HEK293 (cell line): Measurements from ENCODE around the gene RIN1.

Experiments used
- CTCF ChIA-PET: fragments of 350-600 bp; formaldehyde crosslinking; extraction: SDS; loops from one replicate; lab custom pipeline; 2021; ENCODE audit warnings: antibody characterized with exemption; lab: Yijun Ruan, JAX
- POLR2A ChIA-PET: fragments of 300-600 bp; formaldehyde crosslinking; extraction: SDS; loops from one replicate; lab custom pipeline; 2020; ENCODE audit warnings: antibody characterized with exemption, inconsistent platforms; lab: Yijun Ruan, JAX
- H3K27ac ChIP-seq: fragments of 200-500 bp; sonication (Bioruptor generic); 2 replicates; pipeline ENCODE4 v1.5.1; 2014; ENCODE audit warnings: low read depth, low read length, control low read depth, inconsistent platforms; ENCODE audit errors: extremely low read depth
- H3K36me3 ChIP-seq, 2 experiments: fragments of 200-500 bp in 1 of 2; sonication (Bioruptor generic) in 1 of 2; 1 replicate in 1 of 2; 2 replicates in 1 of 2; pipeline ENCODE4 v1.5.1; 2014 to 2017; ENCODE audit warnings: inconsistent platforms in 2 of 2, low read length in 2 of 2; ENCODE audit not compliant: control insufficient read depth in 2 of 2, insufficient read depth in 1 of 2
- H3K4me1 ChIP-seq: fragments of 200-500 bp; sonication (Bioruptor generic); 2 replicates; pipeline ENCODE4 v1.5.1; 2014; ENCODE audit warnings: mild to moderate bottlenecking, low read length, inconsistent platforms; ENCODE audit not compliant: control insufficient read depth, insufficient read depth
- H3K4me3 ChIP-seq: 2 replicates; pipeline ENCODE4 v1.5.1; 2011; ENCODE audit warnings: low read depth, mild to moderate bottlenecking, control low read depth, low read length, moderate library complexity
- H3K9me3 ChIP-seq: fragments of 200-500 bp; sonication (Bioruptor generic); 2 replicates; pipeline ENCODE4 v1.5.1; 2014; ENCODE audit warnings: low read depth, low read length, inconsistent platforms; ENCODE audit not compliant: control insufficient read depth, insufficient read depth
- KLF16 ChIP-seq: fragments of 450-650 bp; formaldehyde crosslinking; IDR thresholded peaks from 2 replicates; pipeline ENCODE4 v1.5.1; 2017; ENCODE audit warnings: missing biosample characterization, missing genetic modification characterization
- PRDM1 ChIP-seq: fragments of 450-650 bp; formaldehyde crosslinking; IDR thresholded peaks from 2 replicates; pipeline ENCODE4; 2016; ENCODE audit warnings: missing biosample characterization, missing genetic modification characterization
- ZNF184 ChIP-seq: fragments of 450-650 bp; IDR thresholded peaks from 2 replicates; pipeline ENCODE4 v1.5.1; 2018; ENCODE audit warnings: missing biosample characterization, mild to moderate bottlenecking, missing genetic modification characterization
- ZNF354C ChIP-seq: fragments of 450-650 bp; formaldehyde crosslinking; IDR thresholded peaks from 2 replicates; pipeline ENCODE4 v1.5.1; 2016; ENCODE audit warnings: missing biosample characterization, missing genetic modification characterization, low read depth, borderline replicate concordance
- ZNF391 ChIP-seq: fragments of 450-650 bp; formaldehyde crosslinking; IDR thresholded peaks from 2 replicates; pipeline ENCODE4 v1.5.1; 2016; ENCODE audit warnings: low read depth, missing biosample characterization, missing genetic modification characterization, borderline replicate concordance
- ZNF514 ChIP-seq: fragments of 450-650 bp; formaldehyde crosslinking; IDR thresholded peaks from 2 replicates; pipeline ENCODE4 v1.5.1; 2016; ENCODE audit warnings: missing biosample characterization, missing genetic modification characterization
- ZNF561 ChIP-seq: fragments of 450-650 bp; IDR thresholded peaks from 2 replicates; pipeline ENCODE4 v1.5.1; 2018; ENCODE audit warnings: missing biosample characterization, missing genetic modification characterization, borderline replicate concordance
- ZNF585B ChIP-seq: fragments of 450-650 bp; formaldehyde crosslinking; IDR thresholded peaks from 2 replicates; pipeline ENCODE4 v1.5.1; 2016; ENCODE audit warnings: missing biosample characterization, missing genetic modification characterization
- ZNF843 ChIP-seq: fragments of 450-650 bp; formaldehyde crosslinking; IDR thresholded peaks from 2 replicates; pipeline ENCODE4 v1.5.1; 2016; ENCODE audit warnings: missing biosample characterization, missing genetic modification characterization
- TF ChIP-seq, protein P1 (sequence below): fragments of 450-650 bp; formaldehyde crosslinking; conservative IDR thresholded peaks from 2 replicates; pipeline ENCODE4 v1.5.1; 2016; ENCODE audit warnings: low read depth, missing biosample characterization, missing genetic modification characterization
- TF ChIP-seq, protein P2 (sequence below): fragments of 450-650 bp; formaldehyde crosslinking; IDR thresholded peaks from 2 replicates; pipeline ENCODE4 v1.5.1; 2017; ENCODE audit warnings: missing biosample characterization, missing genetic modification characterization
- TF ChIP-seq, protein P3 (sequence below): fragments of 450-650 bp; formaldehyde crosslinking; IDR thresholded peaks from 2 replicates; pipeline ENCODE4 v1.5.1; 2016; ENCODE audit warnings: missing biosample characterization, missing genetic modification characterization
- TF ChIP-seq, protein P4 (sequence below): fragments of 450-650 bp; formaldehyde crosslinking; IDR thresholded peaks from 2 replicates; pipeline ENCODE4 v1.5.1; 2016; ENCODE audit warnings: missing biosample characterization, missing genetic modification characterization

The RIN1 gene

DNA sequence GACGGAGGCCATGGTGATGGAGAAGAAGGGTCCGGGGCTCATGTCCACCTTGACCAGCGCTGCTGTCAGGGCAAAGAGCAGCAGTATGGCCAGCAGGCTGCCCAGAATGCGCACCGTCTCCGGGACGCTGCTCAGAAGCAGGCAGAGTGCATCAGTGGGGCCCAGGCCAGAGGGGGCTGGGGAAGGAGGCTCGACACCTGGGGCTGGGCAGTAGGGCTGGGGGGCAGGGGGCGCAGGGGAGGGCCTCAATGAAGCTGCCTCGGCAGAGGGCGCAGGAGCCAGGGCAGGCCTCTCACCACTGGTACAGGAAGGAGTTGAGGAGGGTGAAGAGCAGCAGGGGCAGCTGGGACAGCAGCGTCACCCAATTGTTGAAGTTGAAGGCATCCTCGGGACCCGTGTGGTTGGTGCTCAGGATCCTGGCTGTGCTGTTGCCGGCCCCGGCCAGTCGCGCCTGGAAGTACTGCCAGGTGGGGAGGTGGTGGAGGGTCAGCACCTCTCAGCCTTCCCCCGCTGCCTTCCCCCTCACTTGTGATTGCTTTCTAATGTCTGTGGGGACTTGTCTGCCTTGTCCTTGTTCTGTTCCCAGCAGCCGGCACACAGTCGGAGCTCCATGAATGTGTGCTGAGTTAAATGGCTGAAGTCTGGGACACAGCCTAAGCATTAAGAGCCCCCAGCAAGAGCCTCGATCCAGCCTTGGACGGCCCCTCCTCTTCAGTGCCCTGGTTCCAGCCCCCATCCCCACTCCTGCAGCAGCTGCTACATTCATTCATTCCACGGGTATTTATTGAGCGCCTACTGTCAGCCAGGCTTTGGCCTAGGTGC lies 33.0 kb upstream of the RIN1 start:
- TF ChIP-seq ZNF561 (tag by site-specific recombination), result no peak
- TF ChIP-seq ZNF184 (tag by site-specific recombination), result no peak
- TF ChIP-seq, protein P1, sequence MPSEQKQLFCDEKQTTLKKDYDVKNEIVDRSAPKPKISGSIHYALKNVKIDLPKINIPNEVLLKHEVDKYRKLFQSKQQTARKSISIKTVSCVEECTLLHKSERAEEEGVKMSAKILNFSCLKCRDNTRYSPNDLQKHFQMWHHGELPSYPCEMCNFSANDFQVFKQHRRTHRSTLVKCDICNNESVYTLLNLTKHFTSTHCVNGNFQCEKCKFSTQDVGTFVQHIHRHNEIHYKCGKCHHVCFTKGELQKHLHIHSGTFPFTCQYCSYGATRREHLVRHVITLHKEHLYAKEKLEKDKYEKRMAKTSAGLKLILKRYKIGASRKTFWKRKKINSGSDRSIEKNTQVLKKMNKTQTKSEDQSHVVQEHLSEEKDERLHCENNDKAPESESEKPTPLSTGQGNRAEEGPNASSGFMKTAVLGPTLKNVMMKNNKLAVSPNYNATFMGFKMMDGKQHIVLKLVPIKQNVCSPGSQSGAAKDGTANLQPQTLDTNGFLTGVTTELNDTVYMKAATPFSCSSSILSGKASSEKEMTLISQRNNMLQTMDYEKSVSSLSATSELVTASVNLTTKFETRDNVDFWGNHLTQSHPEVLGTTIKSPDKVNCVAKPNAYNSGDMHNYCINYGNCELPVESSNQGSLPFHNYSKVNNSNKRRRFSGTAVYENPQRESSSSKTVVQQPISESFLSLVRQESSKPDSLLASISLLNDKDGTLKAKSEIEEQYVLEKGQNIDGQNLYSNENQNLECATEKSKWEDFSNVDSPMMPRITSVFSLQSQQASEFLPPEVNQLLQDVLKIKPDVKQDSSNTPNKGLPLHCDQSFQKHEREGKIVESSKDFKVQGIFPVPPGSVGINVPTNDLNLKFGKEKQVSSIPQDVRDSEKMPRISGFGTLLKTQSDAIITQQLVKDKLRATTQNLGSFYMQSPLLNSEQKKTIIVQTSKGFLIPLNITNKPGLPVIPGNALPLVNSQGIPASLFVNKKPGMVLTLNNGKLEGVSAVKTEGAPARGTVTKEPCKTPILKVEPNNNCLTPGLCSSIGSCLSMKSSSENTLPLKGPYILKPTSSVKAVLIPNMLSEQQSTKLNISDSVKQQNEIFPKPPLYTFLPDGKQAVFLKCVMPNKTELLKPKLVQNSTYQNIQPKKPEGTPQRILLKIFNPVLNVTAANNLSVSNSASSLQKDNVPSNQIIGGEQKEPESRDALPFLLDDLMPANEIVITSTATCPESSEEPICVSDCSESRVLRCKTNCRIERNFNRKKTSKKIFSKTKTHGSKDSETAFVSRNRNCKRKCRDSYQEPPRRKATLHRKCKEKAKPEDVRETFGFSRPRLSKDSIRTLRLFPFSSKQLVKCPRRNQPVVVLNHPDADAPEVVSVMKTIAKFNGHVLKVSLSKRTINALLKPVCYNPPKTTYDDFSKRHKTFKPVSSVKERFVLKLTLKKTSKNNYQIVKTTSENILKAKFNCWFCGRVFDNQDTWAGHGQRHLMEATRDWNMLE, result no peak
- TF ChIP-seq, protein P2, sequence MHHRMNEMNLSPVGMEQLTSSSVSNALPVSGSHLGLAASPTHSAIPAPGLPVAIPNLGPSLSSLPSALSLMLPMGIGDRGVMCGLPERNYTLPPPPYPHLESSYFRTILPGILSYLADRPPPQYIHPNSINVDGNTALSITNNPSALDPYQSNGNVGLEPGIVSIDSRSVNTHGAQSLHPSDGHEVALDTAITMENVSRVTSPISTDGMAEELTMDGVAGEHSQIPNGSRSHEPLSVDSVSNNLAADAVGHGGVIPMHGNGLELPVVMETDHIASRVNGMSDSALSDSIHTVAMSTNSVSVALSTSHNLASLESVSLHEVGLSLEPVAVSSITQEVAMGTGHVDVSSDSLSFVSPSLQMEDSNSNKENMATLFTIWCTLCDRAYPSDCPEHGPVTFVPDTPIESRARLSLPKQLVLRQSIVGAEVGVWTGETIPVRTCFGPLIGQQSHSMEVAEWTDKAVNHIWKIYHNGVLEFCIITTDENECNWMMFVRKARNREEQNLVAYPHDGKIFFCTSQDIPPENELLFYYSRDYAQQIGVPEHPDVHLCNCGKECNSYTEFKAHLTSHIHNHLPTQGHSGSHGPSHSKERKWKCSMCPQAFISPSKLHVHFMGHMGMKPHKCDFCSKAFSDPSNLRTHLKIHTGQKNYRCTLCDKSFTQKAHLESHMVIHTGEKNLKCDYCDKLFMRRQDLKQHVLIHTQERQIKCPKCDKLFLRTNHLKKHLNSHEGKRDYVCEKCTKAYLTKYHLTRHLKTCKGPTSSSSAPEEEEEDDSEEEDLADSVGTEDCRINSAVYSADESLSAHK (tag by site-specific recombination), result no peak
- no peak for TF ChIP-seq KLF16
- TF ChIP-seq ZNF843 (tag by site-specific recombination), result no peak
- no peak for TF ChIP-seq PRDM1 (tag by site-specific recombination)
- no peak for TF ChIP-seq ZNF354C (tag by site-specific recombination)
- no peak for TF ChIP-seq ZNF585B
- TF ChIP-seq, protein P3, sequence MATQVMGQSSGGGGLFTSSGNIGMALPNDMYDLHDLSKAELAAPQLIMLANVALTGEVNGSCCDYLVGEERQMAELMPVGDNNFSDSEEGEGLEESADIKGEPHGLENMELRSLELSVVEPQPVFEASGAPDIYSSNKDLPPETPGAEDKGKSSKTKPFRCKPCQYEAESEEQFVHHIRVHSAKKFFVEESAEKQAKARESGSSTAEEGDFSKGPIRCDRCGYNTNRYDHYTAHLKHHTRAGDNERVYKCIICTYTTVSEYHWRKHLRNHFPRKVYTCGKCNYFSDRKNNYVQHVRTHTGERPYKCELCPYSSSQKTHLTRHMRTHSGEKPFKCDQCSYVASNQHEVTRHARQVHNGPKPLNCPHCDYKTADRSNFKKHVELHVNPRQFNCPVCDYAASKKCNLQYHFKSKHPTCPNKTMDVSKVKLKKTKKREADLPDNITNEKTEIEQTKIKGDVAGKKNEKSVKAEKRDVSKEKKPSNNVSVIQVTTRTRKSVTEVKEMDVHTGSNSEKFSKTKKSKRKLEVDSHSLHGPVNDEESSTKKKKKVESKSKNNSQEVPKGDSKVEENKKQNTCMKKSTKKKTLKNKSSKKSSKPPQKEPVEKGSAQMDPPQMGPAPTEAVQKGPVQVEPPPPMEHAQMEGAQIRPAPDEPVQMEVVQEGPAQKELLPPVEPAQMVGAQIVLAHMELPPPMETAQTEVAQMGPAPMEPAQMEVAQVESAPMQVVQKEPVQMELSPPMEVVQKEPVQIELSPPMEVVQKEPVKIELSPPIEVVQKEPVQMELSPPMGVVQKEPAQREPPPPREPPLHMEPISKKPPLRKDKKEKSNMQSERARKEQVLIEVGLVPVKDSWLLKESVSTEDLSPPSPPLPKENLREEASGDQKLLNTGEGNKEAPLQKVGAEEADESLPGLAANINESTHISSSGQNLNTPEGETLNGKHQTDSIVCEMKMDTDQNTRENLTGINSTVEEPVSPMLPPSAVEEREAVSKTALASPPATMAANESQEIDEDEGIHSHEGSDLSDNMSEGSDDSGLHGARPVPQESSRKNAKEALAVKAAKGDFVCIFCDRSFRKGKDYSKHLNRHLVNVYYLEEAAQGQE, result no peak
- TF ChIP-seq ZNF391 (tag by site-specific recombination), result no peak
- TF ChIP-seq ZNF514 (tag by site-specific recombination), result no peak
- TF ChIP-seq, protein P4, sequence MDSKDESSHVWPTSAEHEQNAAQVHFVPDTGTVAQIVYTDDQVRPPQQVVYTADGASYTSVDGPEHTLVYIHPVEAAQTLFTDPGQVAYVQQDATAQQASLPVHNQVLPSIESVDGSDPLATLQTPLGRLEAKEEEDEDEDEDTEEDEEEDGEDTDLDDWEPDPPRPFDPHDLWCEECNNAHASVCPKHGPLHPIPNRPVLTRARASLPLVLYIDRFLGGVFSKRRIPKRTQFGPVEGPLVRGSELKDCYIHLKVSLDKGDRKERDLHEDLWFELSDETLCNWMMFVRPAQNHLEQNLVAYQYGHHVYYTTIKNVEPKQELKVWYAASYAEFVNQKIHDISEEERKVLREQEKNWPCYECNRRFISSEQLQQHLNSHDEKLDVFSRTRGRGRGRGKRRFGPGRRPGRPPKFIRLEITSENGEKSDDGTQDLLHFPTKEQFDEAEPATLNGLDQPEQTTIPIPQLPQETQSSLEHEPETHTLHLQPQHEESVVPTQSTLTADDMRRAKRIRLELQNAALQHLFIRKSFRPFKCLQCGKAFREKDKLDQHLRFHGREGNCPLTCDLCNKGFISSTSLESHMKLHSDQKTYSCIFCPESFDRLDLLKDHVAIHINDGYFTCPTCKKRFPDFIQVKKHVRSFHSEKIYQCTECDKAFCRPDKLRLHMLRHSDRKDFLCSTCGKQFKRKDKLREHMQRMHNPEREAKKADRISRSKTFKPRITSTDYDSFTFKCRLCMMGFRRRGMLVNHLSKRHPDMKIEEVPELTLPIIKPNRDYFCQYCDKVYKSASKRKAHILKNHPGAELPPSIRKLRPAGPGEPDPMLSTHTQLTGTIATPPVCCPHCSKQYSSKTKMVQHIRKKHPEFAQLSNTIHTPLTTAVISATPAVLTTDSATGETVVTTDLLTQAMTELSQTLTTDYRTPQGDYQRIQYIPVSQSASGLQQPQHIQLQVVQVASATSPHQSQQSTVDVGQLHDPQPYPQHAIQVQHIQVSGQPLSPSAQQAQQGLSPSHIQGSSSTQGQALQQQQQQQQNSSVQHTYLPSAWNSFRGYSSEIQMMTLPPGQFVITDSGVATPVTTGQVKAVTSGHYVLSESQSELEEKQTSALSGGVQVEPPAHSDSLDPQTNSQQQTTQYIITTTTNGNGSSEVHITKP (tag by site-specific recombination), result no peak
- H3K4me3 ChIP-seq, result no peak overlapping the region
- CTCF ChIA-PET, result interaction anchor here (1.0 to 6.5 kb wide), 4 partner anchors 17 to 58 kb away, joined by 3 to 41 read pairs (median 10); no protein-coding TSS in a partner anchor
- peaks cover 0 to 44% of the 10 kb centered on the region in 2 experiments; a peak in 1 of 3 replicates for H3K36me3 ChIP-seq
- H3K9me3 ChIP-seq, result no peaks in the 10 kb centered on the region
- no peaks in the 10 kb centered on the region for H3K4me1 ChIP-seq
- POLR2A ChIA-PET, result interaction anchor here (0.7 to 1.0 kb wide), 2 partner anchors 21 to 27 kb away, joined by 3 read pairs; no protein-coding TSS in a partner anchor
- no peak overlapping the region for H3K27ac ChIP-seq
